NCI-H1694 treated with DMSO at 0.1 percent for 48 hours (cell line): ENCODE data around the gene SMTN.
A peak's percentile ranks its signal among the peaks of the same experiment; 100 is the strongest.
"Not testable (repeated sequence)": the region's sequence is repeated elsewhere in the genome, so short reads cannot be mapped to it uniquely, and the experiment has no call there.

Experiments
- DNase-seq: peaks from one replicate; lab custom pipeline; 2025; lab: John Stamatoyannopoulos, UW

Gene SMTN

DNA sequence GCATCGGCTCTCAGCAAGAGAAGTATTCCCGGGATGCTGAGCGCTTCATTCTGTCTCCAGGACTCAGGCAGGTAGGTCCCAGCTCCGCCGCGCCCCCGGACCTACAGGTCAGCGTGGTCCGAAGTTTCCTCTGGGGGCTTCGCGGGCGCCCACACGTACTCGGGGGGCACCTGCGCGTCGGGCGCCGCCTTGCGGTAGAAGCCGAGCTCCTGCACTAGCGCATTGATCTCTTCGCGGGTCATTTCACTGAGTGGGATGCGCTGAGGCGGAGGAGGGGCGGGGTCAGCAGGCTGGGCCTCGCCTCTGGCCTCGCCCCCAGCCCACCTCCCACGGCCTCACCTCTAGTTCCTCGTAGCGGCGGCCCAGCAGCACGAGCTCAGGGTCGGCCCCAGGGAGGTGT, 23.8 kb downstream of the SMTN start:
- no peak for DNase-seq

DNA sequence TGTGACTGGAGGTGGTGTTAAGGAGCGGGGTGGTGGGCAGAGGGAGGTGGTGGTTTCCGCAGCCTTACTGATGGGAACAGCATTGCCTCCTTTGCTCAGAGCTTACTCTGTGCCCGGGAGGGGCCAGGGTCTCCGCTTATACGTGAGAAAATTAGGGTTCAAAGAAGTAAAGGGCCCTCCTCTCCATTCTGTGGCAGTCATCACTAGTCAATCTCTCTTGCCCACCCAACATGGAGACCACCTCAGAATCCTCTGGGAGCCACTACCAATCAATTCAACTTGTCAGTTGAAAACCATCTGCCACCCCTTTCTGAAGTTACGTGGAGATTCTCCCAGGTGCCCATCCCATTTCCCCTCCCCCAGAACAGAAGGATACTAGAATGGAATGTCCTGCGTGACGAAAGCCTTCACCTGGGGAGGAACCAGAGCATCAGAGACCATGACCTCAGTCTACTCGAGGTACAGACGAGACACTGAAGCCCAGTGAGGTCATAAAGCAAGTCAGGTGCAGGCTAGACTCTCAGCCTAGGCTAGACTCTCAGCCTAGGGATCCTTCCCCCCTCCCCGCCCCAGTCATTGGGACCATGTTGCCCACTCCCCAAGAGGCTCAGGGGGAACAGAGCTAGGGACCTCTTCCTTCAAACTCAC, 24.3 kb downstream of the SMTN start:
- no peak for DNase-seq

GRCh38 chr22:31106001-31106571, 25.0 kb downstream of the SMTN start:
- DNase-seq: no peak

DNA sequence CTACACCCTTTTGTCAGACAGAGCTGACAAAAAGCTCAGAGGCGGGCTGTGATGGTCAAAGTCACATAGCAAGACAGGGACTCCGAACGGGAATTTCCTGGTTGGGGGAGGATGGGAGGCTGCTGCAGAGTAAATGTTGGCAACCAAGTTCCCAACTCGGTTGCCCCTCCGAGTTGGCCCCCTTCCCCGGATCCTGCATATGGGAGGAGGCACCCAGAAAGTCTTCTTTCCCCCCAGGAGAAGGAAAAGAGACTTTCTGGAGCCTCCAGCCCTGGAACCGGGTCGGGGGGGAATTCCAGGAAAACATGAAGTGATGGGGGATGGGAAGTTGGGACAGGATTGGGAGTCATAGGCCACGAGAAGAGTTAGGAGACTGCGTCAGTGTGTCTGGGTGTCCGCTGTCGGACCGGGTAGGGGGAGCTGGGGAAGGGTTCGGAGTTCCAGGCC, 25.6 kb downstream of the SMTN start:
- no peak for DNase-seq

DNA sequence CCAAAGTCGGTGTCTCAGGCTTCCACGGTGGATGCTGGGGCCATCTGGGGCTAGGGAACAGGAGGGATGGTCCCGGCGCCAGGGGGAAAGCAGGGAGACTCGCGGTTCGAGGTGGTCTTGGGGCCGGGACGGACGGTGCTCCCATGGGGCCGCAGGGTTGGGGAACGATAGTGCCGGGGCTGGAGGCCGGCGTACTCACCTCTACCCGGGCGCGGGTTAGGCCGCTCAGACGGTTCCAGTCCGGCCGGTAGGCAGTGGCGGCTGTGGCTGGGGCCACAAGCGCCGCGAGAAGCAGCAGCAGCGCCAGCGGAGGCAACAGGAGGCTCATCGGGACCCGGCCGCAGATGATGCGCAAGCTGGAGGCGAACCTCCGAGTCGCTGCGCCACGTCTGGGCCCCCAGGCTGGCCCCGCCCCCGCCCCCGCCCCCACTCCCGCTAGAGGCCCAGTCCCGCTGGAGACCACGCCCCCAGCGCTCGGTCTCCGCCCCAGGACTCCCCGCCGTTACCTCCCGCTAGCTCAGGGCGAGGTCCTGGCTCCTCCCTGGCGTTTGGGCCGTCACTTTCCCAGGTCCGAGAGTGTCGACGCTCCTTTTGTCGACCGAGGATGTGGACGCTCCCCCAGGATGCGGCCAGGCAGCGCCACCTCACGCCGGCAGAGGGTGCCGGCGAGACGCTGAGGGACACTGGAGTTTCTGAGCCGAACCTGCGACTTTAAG, 26.2 kb downstream of the SMTN start, which contains the start of gene SELENOM:
TSS of gene SELENOM (minus strand) at position 391 of the 716 bp plus-strand sequence. CDS start at position 328, 63 bp downstream.
- DNase-seq: peak; percentile 49

DNA sequence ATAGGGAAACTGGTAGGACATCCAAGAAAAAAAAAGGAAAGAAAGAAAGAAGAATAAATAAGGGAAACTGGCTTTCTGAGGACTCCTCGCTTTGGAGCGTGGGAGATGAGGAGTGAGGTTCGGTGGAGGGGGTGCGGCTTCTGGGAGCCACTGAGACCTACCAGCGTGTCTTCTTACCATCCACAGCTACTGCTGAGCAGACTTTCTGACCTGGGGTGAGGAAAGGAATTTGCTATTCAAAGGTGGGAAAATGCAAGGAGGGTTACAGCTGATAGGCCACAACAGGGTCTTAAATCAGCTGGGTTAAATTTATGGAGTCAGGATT, 26.7 kb downstream of the SMTN start:
- no peak for DNase-seq

GRCh38 chr22:31112547-31113091, 31.5 kb downstream of the SMTN start:
- not testable (repeated sequence) for DNase-seq

DNA sequence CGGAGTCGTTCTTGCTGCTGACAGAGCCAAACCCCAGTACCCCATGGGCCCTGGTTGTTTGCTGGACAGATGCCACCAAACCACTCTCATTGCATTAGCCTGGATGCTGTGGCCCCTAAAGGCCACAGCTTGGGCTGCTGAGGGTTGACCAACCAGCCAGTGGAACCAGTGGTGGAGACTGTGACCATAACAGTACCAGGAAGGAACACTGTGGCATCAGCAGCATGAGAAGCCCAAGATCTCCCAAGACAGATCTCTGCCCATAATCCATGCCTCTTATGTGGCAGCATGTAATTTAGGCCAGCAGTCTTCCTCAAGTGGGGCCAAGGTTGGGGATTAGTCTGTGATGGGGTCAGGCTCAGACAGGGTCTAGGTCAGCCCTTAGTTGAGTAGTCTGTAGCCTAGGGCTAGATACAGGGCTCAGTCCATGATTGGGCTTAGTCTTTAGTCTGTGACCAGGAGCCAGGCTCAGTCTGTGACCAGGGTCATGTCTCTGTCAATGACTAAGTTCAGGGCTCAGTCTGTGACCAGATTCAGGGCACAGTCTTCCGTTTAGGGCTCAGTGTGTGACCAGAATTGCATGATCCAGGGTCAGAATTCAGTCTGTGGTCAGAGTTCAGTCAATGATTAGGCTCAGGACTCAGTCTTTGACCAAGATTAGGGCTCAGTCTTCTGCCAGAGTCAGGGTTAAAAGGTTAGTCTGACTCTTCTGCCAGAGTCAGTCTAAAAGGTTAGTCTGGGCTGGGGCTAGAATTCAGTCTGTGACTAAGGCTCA, 37.1 kb downstream of the SMTN start:
- no peak for DNase-seq

DNA sequence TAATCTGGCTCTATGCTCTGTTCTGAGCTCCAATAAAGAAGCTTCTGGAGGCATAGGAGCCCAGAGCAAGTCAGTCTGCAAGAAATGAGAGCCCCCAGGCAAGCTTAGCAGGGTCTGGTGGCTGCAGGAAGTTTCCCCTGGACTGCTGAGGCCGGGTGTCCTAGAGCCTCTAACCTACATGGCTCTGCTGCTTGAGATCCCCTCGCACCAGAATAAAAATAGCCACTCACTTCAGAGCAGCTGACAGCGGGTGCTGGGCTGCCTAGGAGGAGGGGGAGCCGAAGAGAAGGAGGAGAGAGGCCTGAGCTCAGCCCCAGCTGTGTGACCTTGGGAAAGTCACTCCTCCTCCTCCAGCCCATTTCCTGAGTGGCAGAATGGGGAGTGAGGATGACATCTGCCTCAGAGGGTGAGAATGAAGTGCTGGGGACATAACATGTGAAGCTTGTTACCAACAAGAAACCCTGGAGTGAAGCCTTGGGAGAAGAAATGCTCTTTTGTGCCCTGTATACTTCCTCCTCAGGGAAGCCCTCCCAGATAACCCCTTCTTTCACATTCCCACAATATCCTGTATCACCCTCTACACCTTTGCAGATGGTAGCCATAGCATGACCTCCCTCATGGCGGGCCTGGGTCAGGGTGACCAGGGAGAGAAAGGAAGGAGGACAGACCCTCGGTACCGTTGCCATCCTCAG, 38.1 kb downstream of the SMTN start:
- no peak for DNase-seq

DNA sequence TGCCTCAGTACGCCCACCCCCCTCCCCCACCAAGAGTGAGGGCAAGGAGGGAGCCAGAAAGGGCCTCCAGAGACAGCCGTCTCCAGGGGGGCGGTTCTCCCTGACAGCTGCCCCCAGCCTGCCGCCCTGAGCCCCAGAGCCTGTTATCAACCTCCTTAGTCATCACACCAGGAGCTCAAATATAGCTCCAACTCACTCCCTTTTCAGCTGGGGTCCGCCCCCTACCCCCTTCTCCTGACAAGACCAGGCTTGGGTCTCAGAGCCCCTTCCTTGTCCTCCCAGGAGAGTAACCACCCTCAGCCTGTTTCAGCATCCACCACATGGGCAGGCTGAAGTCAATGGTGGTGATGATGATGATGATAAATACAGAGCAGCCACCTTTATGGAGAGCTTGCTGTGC, 39.1 kb downstream of the SMTN start:
- DNase-seq: no peak

- no peak for DNase-seq
Measured at GRCh38 chr22:31120642-31121041, 39.5 kb downstream of the SMTN start.

GRCh38 chr22:31121403-31121802, 40.3 kb downstream of the SMTN start:
- DNase-seq: no peak

DNA sequence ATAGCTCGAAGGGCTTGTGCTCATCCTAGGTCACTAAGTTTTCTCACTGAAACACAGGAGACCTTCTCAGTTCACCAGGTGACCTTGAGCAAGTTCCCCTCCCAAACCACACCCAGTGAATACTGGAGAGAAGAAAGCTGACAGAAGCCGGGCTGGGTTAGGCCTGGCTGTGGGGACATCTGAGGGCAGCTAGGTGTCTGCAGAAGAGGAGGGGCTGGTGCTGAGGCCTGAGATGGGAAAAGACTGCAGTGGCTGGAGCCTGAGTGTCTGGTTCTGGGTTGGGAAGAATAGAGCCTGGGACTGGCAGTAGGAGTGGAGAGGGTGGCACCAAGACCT, 41.0 kb downstream of the SMTN start:
- no peak for DNase-seq

DNA sequence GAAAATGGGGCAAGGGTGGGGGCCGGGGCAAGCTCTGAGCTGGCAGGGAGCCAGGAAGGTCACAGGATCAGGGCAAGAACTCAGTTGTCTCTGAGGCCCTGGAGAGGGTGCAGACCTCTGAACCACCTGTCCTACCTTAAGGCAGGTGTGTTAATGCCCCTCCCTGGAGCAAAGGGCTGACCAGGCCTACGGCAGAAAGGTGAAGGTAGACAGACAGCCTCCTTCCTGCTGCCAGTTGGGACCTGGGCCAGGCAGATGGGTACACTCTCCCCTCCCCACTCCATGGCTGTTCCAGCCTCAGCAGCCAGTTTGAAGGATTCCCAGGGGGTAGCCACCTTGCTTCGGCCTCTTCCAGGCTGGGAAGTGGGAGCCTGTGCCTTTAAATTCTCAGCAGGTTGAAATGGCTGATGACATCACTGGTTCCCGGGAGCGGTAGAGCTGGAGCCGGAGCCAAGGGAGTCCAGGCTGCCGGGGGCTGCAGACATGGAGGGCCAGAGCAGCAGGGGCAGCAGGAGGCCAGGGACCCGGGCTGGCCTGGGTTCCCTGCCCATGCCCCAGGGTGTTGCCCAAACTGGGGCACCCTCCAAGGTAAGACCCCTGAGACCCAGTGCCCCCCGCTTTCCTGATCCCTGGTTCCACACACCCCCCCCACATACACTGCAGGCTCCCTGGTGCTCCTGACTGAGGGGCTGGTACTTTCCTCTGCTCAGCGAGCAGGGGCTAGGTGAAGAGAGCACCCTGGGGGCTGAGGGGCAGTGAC, 41.6 kb downstream of the SMTN start, which contains the start of gene INPP5J:
TSS of gene INPP5J (plus strand) at position 435 of the 760 bp plus-strand sequence. CDS start at position 484, 49 bp downstream.
- DNase-seq: peak; percentile 24

GRCh38 chr22:31123292-31123602, 42.1 kb downstream of the SMTN start:
- no peak for DNase-seq

DNA sequence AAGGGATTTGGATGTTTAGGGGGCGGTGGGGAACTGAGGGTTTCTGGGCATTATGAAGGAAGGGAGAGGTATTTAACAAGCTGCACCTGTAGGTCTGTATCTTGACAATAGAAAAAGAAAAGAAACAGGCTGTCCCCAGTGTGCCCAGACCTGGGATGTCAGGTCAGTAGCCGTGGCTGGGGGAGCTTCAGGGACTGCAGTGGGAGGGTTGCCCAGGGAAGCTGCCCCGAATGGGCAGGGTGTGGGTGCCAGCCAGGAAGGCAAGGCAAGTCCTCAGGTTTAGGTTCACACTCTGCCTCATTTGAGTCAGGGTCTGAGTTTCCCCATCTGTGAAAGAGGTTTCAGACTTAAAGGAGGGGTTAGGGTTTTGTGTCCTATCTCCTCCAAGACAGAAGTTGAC, 43.2 kb downstream of the SMTN start:
- no peak for DNase-seq

GRCh38 chr22:31124811-31125465, 43.8 kb downstream of the SMTN start:
- no peak for DNase-seq

DNA sequence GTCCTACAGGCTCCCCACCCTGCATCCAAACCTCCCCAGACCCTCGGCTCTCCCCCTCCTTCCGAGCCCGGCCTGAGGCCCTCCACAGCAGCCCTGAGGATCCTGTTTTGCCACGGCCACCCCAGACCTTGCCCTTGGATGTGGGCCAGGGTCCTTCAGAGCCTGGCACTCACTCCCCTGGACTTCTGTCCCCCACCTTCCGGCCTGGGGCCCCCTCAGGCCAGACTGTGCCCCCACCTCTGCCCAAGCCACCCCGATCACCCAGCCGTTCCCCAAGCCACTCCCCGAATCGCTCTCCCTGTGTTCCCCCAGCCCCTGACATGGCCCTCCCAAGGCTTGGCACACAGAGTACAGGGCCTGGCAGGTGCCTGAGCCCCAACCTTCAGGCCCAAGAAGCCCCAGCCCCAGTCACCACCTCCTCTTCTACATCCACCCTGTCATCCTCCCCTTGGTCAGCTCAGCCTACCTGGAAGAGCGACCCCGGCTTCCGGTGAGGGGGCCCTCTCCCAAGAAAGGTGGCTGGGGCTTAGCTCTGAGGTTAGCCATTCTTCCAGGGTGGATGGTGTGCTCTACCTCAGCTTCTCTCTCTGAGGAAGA, 44.5 kb downstream of the SMTN start:
- no peak for DNase-seq

- DNase-seq: no peak
Measured at GRCh38 chr22:31126128-31126868, 45.2 kb downstream of the SMTN start.

- no peak for DNase-seq
Measured at GRCh38 chr22:31126869-31127175, 45.7 kb downstream of the SMTN start.
